Retinal pigment epithelial cell (primary cell): ENCODE measurements around the gene DSE.
A peak's percentile ranks its signal among the peaks of the same experiment; 100 is the strongest.

Experiments used
- DNase-seq: peaks from one replicate; pipeline ENCODE4 v3.0.0-alpha.2; 2010; ENCODE audit warnings: low read depth
- H3K4me3 ChIP-seq: 2 replicates; pipeline ENCODE4 v1.5.1; 2011; ENCODE audit warnings: mild to moderate bottlenecking, low read length, control low read depth, moderate library complexity
- CTCF ChIP-seq: conservative IDR thresholded peaks from 2 replicates; pipeline ENCODE4 v1.5.1; 2011; ENCODE audit warnings: low read depth, low read length, control low read depth, inconsistent platforms

The DSE gene

DNA sequence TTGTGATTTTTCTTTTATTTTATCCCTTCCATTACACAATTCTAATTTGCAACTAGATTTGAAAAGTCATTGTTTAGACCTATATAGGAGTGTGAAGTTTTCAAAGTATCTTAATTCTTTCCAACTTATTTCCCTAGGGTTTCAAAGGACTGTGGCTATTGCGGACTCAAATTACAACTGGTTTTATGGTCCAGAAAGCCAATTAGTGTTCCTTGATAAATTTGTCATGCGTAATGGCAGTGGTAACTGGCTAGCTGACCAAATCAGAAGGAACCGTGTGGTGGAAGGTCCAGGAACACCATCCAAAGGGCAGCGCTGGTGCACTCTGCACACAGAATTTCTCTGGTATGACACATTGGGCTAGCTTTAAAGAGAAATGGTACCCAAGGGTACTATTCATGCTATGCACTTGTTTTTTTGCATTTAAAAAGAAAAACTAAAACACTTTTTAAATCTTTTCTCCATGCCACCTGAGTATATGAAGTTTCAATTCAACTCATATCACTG is 62.5 kb downstream of the DSE start:
- no peak for TF ChIP-seq CTCF
- H3K4me3 ChIP-seq: no peak overlapping the region
- no peak for DNase-seq

DNA sequence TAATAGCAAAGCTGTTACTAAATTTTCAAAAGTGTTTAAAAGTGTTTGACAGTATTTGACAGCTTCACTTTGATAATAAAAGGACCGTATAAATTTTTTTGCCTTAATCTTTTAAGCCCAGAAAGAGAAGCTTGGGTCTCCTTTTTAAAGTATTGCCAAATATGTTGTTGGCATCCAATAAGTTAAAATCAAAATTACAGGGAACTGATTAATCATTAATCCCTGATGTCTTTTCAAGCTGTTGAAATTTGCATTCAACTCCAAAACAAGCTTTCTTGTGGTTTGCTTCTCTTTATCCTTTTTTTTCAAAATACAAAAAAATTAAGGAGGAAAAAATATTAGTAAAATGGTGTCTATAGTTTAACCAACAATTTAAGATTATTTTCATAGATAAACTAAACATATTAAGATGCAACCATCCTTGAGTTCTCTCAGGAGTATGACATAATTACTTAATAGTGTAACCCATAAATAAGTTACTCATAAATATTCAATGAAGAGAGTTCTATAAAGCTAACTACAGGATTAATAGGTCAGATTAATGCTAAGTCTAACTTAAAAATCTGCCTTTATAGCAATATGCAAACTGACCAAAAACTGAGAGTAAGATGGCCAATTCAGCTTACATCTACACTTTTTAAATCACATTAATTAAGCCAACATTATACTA is 63.4 kb downstream of the DSE start:
- no peak for TF ChIP-seq CTCF
- DNase-seq: no peak

DNA sequence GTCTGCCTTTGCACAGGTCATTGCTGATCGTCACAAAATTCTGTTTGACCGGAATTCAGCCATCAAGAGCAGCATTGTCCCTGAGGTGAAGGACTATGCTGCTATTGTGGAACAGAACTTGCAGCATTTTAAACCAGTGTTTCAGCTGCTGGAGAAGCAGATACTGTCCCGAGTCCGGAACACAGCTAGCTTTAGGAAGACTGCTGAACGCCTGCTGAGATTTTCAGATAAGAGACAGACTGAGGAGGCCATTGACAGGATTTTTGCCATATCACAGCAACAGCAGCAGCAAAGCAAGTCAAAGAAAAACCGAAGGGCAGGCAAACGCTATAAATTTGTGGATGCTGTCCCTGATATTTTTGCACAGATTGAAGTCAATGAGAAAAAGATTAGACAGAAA is 65.8 kb downstream of the DSE start:
- no peak for TF ChIP-seq CTCF
- DNase-seq: no peak
- H3K4me3 ChIP-seq: no peak overlapping the region

More for the DNA sequence above, 63.4 kb downstream of the DSE start:
- H3K4me3 ChIP-seq: no peak overlapping the region

- DNase-seq: no peak
- TF ChIP-seq CTCF: no peak
- H3K4me3 ChIP-seq: no peak overlapping the region
Measured at GRCh38 chr6:116437656-116438055, 66.9 kb downstream of the DSE start.

DNA sequence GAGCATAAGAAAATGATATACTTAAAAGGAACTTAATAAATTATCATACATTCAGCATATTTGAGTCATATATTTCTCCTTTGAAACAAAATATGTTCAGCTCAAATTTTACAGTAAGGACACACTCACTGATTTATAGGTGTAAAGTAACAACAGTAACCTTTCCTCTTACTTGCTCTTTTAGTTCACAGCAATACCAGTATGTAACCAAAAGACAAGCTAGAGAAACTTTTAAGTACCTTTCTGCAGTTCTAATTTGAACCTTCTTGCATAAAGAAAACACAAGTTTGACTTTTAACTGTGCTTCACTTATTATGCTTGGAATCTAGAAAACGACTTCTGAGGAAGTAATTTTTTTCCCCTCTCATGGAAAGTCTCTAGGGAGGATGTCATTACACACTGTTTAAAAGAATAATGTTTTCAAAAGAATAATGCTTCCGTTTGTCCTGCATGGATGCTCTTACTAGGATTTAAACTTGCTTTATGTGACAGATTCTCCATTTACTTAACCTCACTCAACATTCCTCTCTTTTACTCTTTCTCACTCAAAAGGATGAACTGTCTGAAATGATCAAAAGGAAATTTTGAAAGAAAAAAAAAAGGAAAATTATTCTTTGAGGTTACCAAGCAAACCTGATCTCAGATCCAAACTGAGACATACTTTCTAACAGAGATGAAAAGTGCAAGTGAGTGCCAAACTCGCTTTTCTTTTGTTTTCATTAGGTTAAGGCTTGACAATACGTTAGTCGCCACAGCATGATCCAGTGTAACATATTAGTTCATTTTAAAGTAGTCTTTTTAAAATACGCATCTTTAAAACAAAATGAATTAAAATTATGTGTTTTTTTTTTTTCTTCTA is 68.1 kb downstream of the DSE start:
- TF ChIP-seq CTCF: no peak
- DNase-seq: no peak
- H3K4me3 ChIP-seq: no peak overlapping the region

- DNase-seq: peak; percentile 62
- TF ChIP-seq CTCF: no peak
- H3K4me3 ChIP-seq: no peak overlapping the region
Measured at GRCh38 chr6:116439522-116440051, 68.8 kb downstream of the DSE start.
